KMS-11 (cell line): Measurements from ENCODE around the gene CTDSP2.
A peak's percentile ranks its signal among the peaks of the same experiment; 100 is the strongest.
"Not testable (repeated sequence)": the region's sequence is repeated elsewhere in the genome, so short reads cannot be mapped to it uniquely, and the experiment has no call there.

Experiments
- H2AFZ ChIP-seq: fragments of 200-600 bp; sonication (generic); 2 replicates; pipeline ENCODE4 v1.6.1; 2016; ENCODE audit warnings: antibody characterized with exemption, mixed run types, low read depth
- H3K27ac ChIP-seq: fragments of 200-600 bp; sonication (generic); 2 replicates; pipeline ENCODE4 v1.6.1; 2016; ENCODE audit warnings: mild to moderate bottlenecking, mixed run types
- H3K27me3 ChIP-seq: fragments of 200-600 bp; sonication (generic); 2 replicates; pipeline ENCODE4 v1.6.1; 2017; ENCODE audit warnings: mild to moderate bottlenecking, low read depth, mixed run types, moderate library complexity; ENCODE audit not compliant: insufficient read depth
- H3K36me3 ChIP-seq: fragments of 200-600 bp; sonication (generic); 2 replicates; pipeline ENCODE4 v1.6.1; 2017; ENCODE audit warnings: mild to moderate bottlenecking, mixed run types; ENCODE audit not compliant: insufficient read depth
- H3K4me1 ChIP-seq: fragments of 200-600 bp; sonication (generic); 2 replicates; pipeline ENCODE4 v1.6.1; 2016; ENCODE audit warnings: mild to moderate bottlenecking, low read depth, mixed run types; ENCODE audit not compliant: poor library complexity, severe bottlenecking
- H3K4me2 ChIP-seq: fragments of 200-600 bp; sonication (generic); 2 replicates; pipeline ENCODE4 v1.7.0; 2016; ENCODE audit warnings: mild to moderate bottlenecking, mixed run types
- H3K4me3 ChIP-seq: fragments of 200-600 bp; sonication (generic); IDR thresholded peaks from 2 replicates; pipeline ENCODE4 v1.6.1; 2017; ENCODE audit warnings: low read depth, low read length, mixed read lengths; ENCODE audit not compliant: insufficient read depth
- H3K79me2 ChIP-seq: fragments of 200-600 bp; sonication (generic); 2 replicates; pipeline ENCODE4 v1.6.1; 2016; ENCODE audit warnings: low read depth, mixed run types; ENCODE audit not compliant: insufficient read depth
- H3K9ac ChIP-seq: fragments of 200-600 bp; sonication (generic); 2 replicates; pipeline ENCODE4 v1.6.1; 2016; ENCODE audit warnings: mild to moderate bottlenecking, mixed run types
- H4K20me1 ChIP-seq: fragments of 200-600 bp; sonication (generic); 2 replicates; pipeline ENCODE4 v1.6.1; 2016; ENCODE audit warnings: mild to moderate bottlenecking, mixed run types; ENCODE audit not compliant: insufficient read depth
- TF ChIP-seq, protein P1 (sequence below): fragments of 200-600 bp; sonication (generic); conservative IDR thresholded peaks from 2 replicates; pipeline ENCODE4 v1.6.1; 2017; ENCODE audit warnings: low read depth, mild to moderate bottlenecking, antibody characterized with exemption, low read length, moderate library complexity, mixed read lengths

The CTDSP2 gene

DNA sequence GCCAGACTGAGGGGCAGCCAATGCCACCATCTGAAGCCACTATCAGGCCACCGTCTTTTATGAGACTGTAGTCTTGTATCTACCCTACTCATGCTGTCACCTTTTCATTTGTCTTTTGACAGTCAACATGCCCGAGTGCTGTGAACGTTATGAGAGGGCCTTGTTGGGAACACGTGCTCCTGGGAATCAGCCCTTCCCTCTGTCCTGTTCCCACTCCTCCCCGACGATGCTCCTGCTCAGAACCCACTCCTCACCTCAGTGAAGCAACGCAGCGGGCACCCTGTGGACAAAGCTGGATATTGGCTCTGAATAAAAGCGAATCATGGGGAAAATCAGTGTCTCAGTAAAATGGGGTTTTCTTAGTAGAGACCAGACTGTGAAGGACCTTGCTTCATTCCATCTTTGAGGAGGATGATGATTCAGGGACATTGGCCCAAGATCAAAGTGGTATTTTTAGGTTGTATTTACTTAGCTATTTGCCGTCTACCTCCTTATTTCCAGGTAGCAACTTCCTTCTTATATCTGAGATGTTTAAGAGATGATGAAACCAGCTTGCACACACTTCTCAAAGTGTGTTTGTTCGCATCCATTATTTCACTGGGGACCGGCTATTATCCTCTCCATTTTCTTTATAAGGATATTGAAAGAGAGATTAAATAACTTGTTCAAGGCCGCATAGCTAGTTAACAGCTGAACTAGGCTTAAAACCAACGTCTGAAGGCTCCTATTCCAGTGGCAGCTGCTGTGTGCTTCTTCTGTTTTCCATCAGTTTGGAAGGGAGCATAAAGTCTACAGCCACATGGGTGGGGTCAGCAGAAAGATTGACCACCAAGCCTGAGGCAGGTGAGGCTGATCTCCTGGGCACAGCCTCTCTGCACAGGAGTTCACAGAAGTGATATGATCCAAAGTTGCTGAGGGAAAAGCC, 43.9 kb upstream of the CTDSP2 start:
- Histone ChIP-seq H3K4me2 (no peak overlapping the region), H3K36me3 (no peaks in the 10 kb centered on the region), H3K27me3 (no peaks in the 10 kb centered on the region), H4K20me1 (no peaks in the 10 kb centered on the region), H3K4me1 (peaks cover 46% of the 10 kb centered on the region), H3K4me3 (no peak overlapping the region), H3K79me2 (no peaks in the 10 kb centered on the region), H2AFZ (no peak overlapping the region), H3K27ac (no peak overlapping the region), H3K9ac (no peak overlapping the region)
- TF ChIP-seq, protein P1, sequence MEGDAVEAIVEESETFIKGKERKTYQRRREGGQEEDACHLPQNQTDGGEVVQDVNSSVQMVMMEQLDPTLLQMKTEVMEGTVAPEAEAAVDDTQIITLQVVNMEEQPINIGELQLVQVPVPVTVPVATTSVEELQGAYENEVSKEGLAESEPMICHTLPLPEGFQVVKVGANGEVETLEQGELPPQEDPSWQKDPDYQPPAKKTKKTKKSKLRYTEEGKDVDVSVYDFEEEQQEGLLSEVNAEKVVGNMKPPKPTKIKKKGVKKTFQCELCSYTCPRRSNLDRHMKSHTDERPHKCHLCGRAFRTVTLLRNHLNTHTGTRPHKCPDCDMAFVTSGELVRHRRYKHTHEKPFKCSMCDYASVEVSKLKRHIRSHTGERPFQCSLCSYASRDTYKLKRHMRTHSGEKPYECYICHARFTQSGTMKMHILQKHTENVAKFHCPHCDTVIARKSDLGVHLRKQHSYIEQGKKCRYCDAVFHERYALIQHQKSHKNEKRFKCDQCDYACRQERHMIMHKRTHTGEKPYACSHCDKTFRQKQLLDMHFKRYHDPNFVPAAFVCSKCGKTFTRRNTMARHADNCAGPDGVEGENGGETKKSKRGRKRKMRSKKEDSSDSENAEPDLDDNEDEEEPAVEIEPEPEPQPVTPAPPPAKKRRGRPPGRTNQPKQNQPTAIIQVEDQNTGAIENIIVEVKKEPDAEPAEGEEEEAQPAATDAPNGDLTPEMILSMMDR, result no peak

- H3K4me2 ChIP-seq, result no peak overlapping the region
- no peaks in the 10 kb centered on the region for H3K79me2 ChIP-seq
- no peaks in the 10 kb centered on the region for H4K20me1 ChIP-seq
- H3K27me3 ChIP-seq, result no peaks in the 10 kb centered on the region
- H2AFZ ChIP-seq, result no peak overlapping the region
- TF ChIP-seq, protein P1, result no peak
- H3K36me3 ChIP-seq, result no peaks in the 10 kb centered on the region
- no peak overlapping the region for H3K27ac ChIP-seq
- H3K4me1 ChIP-seq, result peaks cover 37% of the 10 kb centered on the region
- H3K4me3 ChIP-seq, result no peak overlapping the region
- no peak overlapping the region for H3K9ac ChIP-seq
Observed at GRCh38 chr12:57889500-57889989, 43.0 kb upstream of the CTDSP2 start.

- H3K9ac ChIP-seq, result no peak overlapping the region
- no peaks in the 10 kb centered on the region for H3K27me3 ChIP-seq
- H4K20me1 ChIP-seq, result no peaks in the 10 kb centered on the region
- no peaks in the 10 kb centered on the region for H3K79me2 ChIP-seq
- H3K27ac ChIP-seq, result no peak overlapping the region
- peaks cover 28% of the 10 kb centered on the region for H3K4me1 ChIP-seq
- peak overlapping the region; percentile 11; the same call in 1 of the 2 replicates for H3K4me2 ChIP-seq
- H2AFZ ChIP-seq, result no peak overlapping the region
- TF ChIP-seq, protein P1, result no peak
- no peak overlapping the region for H3K4me3 ChIP-seq
- H3K36me3 ChIP-seq, result no peaks in the 10 kb centered on the region
Observed at GRCh38 chr12:57888409-57889157, 42.1 kb upstream of the CTDSP2 start.

DNA sequence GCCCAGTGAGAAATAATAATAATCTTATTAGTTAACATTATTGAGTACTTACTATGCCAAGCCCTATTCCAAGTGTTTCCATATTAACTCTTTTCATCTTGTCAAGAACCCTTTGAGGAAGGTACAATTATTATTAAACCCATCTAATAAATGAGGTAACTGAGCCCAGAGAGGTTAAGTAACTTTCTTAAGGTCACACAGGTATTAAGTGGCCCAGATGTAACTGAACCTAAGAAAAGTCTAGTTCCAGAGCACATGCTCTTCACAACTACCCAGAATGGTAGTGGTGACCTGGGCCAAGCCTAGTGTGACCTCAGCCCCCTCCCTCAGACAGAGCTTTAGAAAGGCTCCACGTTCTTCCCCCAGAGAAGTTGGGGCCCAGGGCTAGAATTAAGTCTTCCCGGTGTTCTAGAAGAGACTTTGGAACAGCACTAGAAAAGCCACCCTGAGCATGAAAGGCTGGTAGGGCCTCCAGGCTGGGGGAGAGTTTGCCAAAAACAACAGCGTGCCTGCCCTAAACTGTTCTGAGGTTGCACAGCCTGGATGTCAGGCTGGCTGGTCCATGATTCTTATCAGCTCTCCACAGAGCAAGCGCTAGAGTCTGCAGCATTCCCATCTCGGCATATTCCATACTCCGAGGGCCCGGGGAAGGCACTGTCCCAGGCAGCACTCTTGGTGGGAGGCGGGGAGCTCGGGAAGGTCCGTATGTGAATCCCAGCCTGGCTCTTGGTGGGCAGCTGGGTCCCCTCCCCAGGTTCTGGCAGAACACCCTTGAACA, 41.3 kb upstream of the CTDSP2 start:
- H3K9ac ChIP-seq, result no peak overlapping the region

DNA sequence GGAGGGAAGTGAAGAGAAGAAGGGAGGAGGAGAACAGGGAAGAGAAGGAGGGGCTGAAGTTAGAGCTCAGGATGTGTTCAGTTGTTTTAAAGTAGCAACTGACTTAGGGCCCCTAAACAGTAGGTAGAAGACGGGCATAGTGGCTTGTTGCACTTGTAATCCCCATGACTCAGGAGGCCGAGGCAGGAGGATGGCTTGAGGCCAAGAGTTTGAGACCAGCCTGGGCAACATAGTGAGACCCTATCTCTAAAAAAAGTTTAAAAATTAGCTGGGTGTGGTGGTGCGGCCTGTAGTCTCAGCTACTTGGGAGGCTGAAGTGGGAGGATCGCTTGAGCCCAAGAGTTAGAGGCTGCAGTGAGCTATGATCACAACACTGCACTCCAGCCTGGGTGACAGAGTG, 40.4 kb upstream of the CTDSP2 start:
- not testable (repeated sequence) for H2AFZ ChIP-seq, H3K4me2 ChIP-seq, H3K79me2 ChIP-seq, H3K27ac ChIP-seq, H3K9ac ChIP-seq, H3K36me3 ChIP-seq, H3K4me3 ChIP-seq, H3K27me3 ChIP-seq, H4K20me1 ChIP-seq
- H3K4me1 ChIP-seq, result peaks cover 13% of the 10 kb centered on the region

More for the DNA sequence above, 41.3 kb upstream of the CTDSP2 start:
- no peaks in the 10 kb centered on the region for H3K27me3 ChIP-seq
- H3K79me2 ChIP-seq, result no peaks in the 10 kb centered on the region
- H3K36me3 ChIP-seq, result no peaks in the 10 kb centered on the region
- no peaks in the 10 kb centered on the region for H4K20me1 ChIP-seq
- no peak overlapping the region for H3K27ac ChIP-seq
- TF ChIP-seq, protein P1, result no peak
- peak overlapping the region; percentile 11; the same call in 1 of the 2 replicates for H3K4me2 ChIP-seq
- no peak overlapping the region for H2AFZ ChIP-seq
- H3K4me3 ChIP-seq, result no peak overlapping the region
- peaks cover 20% of the 10 kb centered on the region for H3K4me1 ChIP-seq
